ENCODE measurements around the gene PPP1R10.

DNA sequence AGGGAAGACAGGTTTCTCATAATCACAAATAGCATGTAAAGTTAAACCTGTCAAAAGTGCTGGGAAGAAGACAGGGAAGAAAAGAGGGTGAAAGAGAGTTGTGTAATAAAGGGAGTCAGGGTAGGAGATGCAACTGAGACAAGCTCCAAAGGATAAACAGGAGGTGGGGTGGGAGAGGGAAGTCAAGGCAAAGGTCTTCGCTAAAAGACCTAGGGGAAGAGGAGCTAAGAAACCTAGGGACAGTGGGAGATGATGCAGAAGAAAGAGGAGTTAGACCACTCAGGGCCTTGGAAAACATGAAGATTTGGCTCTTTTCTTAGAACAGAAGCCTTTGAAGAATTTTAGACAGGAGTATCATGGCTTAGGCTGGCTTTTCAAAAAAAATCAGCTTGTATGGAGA is 52.9 kb downstream of the PPP1R10 start:
- TF ChIP-seq, protein P1, sequence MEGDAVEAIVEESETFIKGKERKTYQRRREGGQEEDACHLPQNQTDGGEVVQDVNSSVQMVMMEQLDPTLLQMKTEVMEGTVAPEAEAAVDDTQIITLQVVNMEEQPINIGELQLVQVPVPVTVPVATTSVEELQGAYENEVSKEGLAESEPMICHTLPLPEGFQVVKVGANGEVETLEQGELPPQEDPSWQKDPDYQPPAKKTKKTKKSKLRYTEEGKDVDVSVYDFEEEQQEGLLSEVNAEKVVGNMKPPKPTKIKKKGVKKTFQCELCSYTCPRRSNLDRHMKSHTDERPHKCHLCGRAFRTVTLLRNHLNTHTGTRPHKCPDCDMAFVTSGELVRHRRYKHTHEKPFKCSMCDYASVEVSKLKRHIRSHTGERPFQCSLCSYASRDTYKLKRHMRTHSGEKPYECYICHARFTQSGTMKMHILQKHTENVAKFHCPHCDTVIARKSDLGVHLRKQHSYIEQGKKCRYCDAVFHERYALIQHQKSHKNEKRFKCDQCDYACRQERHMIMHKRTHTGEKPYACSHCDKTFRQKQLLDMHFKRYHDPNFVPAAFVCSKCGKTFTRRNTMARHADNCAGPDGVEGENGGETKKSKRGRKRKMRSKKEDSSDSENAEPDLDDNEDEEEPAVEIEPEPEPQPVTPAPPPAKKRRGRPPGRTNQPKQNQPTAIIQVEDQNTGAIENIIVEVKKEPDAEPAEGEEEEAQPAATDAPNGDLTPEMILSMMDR (IDR thresholded peaks at IDR 0.05): no peak
- no peak for TF ChIP-seq POLR2A (IDR thresholded peaks at IDR 0.05)

Measured in body of pancreas (tissue), 4 donors.